HAP-1 (cell line): Measurements from ENCODE around the gene TRIM46.
"Not testable (repeated sequence)": the region's sequence is repeated elsewhere in the genome, so short reads cannot be mapped to it uniquely, and the experiment has no call there.

Experiments
- DNase-seq, 2 experiments: peaks; one replicate each; pipeline ENCODE4 v3.0.0-alpha.2; 2016 to 2020; ENCODE audit warnings: low spot score in 2 of 2
- H3K27me3 ChIP-seq: fragments of 250-450 bp; sonication (Bioruptor Pico); 2 replicates; pipeline ENCODE4 v1.5.1; 2020; ENCODE audit warnings: low read depth, mild to moderate bottlenecking, moderate library complexity
- H3K36me3 ChIP-seq: fragments of 250-450 bp; sonication (Bioruptor Pico); replicated peaks from 2 replicates; pipeline ENCODE4 v1.5.1; 2020; ENCODE audit warnings: mild to moderate bottlenecking
- H3K4me1 ChIP-seq: fragments of 250-450 bp; sonication (Bioruptor Pico); 2 replicates; pipeline ENCODE4 v1.5.1; 2020; ENCODE audit warnings: mild to moderate bottlenecking
- H3K4me3 ChIP-seq: fragments of 250-450 bp; sonication (Bioruptor Pico); 2 replicates; pipeline ENCODE4 v1.5.1; 2020; ENCODE audit warnings: mild to moderate bottlenecking, moderate library complexity
- H3K9me3 ChIP-seq: fragments of 250-450 bp; sonication (Bioruptor Pico); 2 replicates; pipeline ENCODE4 v1.5.1; 2020; ENCODE audit warnings: mild to moderate bottlenecking, moderate library complexity
- in situ Hi-C: fragments of 300-500 bp; cut with MboI; formaldehyde crosslinking; loops from 3 replicates; pipeline ENCODE4 v1.14.3; 2020; ENCODE audit warnings: low sequenced_read_pairs, inconsistent platforms, mixed read lengths

TRIM46 gene

DNA sequence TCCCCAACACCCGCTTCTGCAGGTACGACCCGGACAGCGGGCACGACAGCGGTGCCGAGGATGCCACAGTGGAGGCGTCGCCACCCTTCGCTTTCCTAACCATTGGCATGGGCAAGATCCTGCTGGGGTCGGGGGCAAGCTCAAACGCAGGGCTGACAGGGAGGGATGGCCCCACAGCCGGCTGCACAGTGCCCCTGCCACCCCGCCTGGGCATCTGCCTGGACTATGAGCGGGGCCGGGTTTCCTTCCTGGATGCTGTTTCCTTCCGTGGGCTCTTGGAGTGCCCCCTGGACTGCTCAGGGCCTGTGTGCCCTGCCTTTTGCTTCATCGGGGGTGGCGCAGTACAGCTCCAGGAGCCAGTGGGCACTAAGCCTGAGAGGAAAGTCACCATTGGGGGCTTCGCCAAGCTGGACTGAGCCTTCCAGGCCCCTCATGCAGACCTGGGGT is 10.1 kb downstream of the TRIM46 start:
- no peak overlapping the region for H3K4me3 ChIP-seq
- in situ Hi-C loops, result no loop called here
- H3K4me1 ChIP-seq, result no peaks in the 10 kb centered on the region
- H3K9me3 ChIP-seq, result no peaks in the 10 kb centered on the region
- peaks cover 5% of the 10 kb centered on the region for H3K27me3 ChIP-seq
- H3K36me3 ChIP-seq, result no peaks in the 10 kb centered on the region
- no peak for DNase-seq

GRCh38 chr1:155184351-155184811 is 10.7 kb downstream of the TRIM46 start:
- Histone ChIP-seq H3K4me3 (no peak overlapping the region), H3K4me1 (no peaks in the 10 kb centered on the region), H3K27me3 (peaks cover 5% of the 10 kb centered on the region), H3K36me3 (no peaks in the 10 kb centered on the region), H3K9me3 (no peaks in the 10 kb centered on the region)
- no peak for DNase-seq
- in situ Hi-C loops, result no loop called here

DNA sequence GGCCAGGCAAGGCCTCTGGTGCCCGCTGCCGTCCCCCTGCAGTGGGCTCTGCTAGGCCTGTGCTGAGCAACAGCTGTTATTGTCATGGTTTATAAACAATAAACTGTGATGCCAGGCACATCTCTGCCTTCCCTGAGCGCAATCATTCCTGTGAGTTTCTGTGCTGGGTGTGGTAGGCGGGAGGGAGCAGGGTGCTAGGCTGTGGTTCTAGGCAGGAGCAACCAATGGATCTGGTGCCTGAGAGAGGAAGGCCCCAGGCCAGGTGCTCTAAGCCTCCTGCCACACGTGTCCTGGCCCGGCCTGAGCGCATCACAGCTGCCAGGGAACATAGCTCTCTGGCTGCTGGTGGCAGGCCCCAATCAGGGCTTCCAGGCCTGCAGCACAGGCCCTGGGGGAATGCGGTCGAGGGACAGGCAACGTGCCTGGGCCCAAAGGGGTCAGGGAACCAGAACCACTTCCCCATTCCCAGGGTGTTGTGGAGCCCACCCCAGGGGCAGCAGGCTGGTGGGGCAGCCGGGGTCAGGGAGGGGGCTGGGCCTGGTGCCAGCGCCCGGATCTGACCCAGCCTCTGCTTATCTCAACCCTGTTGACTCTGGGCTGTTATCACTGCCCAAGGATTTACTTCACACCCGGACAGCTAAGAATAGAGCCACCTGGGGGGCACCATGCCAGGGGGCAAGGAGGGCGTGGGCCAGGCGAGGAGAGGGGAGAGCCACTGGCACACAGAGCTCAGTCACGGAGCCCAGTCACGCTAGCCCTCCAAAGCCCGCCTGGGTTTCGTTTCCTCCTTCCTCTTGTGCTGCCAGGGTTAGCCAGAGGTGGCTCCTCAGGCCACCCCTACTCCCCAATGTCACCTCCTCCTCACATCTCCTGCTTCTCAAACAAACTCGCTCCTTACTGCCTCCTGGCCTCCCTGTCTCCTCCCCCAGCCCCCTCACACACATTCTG is 11.5 kb downstream of the TRIM46 start:
- Histone ChIP-seq H3K9me3 (no peaks in the 10 kb centered on the region), H3K27me3 (peaks cover 5% of the 10 kb centered on the region), H3K36me3 (no peaks in the 10 kb centered on the region), H3K4me3 (no peak overlapping the region), H3K4me1 (no peaks in the 10 kb centered on the region)
- in situ Hi-C loops, result no loop called here
- peak in 1 of 2 experiments; percentile 8 for DNase-seq

DNA sequence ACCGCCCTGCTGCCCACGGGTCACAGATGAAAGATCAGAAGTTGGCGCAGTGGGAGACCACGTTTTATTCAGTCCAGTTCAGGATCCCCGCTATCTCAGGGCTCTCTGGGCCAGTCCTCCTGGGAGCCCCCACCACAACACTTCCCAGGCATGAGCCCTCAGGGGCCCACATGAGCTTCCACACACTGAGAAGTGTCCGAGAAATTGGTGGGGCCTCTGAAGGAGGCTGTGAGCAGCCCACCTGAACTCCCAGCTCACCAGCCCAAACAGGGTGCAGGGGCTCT is 12.1 kb downstream of the TRIM46 start:
- in situ Hi-C loops, result no loop called here
- Histone ChIP-seq H3K9me3 (no peaks in the 10 kb centered on the region), H3K36me3 (no peaks in the 10 kb centered on the region), H3K27me3 (peaks cover 5% of the 10 kb centered on the region), H3K4me3 (no peak overlapping the region), H3K4me1 (no peaks in the 10 kb centered on the region)
- no peak for DNase-seq

DNA sequence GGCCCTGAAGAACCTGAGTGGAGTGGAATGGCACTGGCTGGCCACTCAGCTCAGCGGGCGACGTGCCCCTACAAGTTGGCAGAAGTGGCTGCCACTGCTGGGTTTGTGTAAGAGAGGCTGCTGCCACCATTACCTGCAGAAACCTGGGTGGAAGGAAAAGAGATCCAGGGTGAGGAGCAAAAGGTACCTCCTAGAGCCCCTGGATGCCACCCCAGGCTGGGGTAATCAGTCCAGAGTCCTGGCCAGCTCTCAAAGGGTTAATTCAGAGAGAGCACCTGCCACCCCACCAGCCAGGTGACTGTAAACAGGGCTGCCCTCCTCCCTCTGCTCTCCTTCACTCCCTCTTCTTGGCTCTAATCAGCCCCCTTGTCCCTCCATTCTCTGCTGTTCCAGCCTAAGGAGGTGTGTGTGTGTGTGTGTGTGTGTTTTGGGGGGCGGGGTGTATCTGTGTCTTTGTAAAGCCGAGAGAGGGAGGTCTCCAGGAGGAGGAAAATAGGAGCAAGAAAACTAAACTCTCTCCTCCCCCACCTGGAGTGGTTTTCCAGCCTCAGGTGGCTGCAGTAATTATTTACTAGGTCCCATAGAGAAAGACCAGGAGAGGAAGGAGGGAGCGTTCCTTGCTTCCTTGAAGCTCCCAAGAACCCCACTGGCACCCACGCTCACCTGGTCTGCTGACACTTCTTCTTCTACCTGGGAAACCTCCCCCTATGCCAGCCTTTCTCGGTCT is 12.6 kb downstream of the TRIM46 start:
- Histone ChIP-seq H3K27me3 (peaks cover 5% of the 10 kb centered on the region), H3K9me3 (no peaks in the 10 kb centered on the region), H3K36me3 (no peaks in the 10 kb centered on the region), H3K4me3 (no peak overlapping the region), H3K4me1 (no peaks in the 10 kb centered on the region)
- no peak for DNase-seq
- in situ Hi-C loops, result no loop called here

- in situ Hi-C loops, result no loop called here
Observed at GRCh38 chr1:155186794-155187455, 13.3 kb downstream of the TRIM46 start.

DNA sequence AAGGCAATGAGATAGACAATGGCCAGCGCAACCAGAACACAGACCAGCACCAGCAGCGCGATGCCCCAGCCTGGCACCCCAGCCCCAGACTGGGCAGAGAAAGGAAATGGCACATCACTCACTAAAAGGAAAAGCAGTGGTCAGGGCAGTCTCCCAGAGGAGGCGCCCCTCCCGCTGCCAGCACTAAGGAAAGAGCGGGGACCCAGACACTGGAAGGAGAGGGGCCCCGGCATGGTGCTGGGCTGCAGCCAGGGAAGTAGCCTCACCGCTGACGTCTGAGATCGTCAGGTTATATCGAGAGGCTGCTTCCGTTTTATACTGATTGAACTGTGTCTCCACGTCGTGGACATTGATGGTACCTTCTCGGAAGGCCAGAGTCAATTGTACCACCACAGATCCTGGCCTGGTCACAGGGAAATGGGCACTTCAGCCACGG is 13.8 kb downstream of the TRIM46 start:
- in situ Hi-C loops, result no loop called here

More at GRCh38 chr1:155186794-155187455, 13.3 kb downstream of the TRIM46 start:
- Histone ChIP-seq H3K4me1 (no peaks in the 10 kb centered on the region), H3K36me3 (no peaks in the 10 kb centered on the region), H3K27me3 (peaks cover 5% of the 10 kb centered on the region), H3K9me3 (no peaks in the 10 kb centered on the region), H3K4me3 (no peak overlapping the region)
- DNase-seq, result no peak

DNA sequence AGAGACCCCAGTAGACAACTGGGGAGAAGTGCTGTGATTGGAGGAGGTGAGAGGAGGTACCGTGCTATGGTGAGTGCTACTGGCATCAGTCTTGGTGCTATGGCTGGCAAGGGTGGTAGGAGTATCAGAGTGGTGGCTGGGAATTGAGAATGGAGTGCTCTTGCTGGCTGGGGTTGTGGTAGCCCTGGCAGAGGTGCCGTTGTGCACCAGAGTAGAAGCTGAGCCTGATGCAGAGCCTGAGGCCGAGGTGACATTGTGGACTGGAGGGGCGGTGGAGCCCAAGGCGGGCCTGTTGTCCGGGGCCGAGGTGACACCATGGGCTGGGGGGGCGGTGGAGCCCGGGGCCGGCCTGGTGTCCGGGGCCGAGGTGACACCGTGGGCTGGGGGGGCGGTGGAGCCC is 14.6 kb downstream of the TRIM46 start:
- in situ Hi-C loops, result no loop called here
- DNase-seq, result no peak
- peaks cover 3% of the 10 kb centered on the region for H3K27me3 ChIP-seq

More for the DNA sequence above, 13.8 kb downstream of the TRIM46 start:
- H3K27me3 ChIP-seq, result peaks cover 5% of the 10 kb centered on the region
- no peak overlapping the region for H3K4me3 ChIP-seq
- no peak for DNase-seq
- no peaks in the 10 kb centered on the region for H3K36me3 ChIP-seq
- H3K9me3 ChIP-seq, result no peaks in the 10 kb centered on the region
- H3K4me1 ChIP-seq, result no peaks in the 10 kb centered on the region

DNA sequence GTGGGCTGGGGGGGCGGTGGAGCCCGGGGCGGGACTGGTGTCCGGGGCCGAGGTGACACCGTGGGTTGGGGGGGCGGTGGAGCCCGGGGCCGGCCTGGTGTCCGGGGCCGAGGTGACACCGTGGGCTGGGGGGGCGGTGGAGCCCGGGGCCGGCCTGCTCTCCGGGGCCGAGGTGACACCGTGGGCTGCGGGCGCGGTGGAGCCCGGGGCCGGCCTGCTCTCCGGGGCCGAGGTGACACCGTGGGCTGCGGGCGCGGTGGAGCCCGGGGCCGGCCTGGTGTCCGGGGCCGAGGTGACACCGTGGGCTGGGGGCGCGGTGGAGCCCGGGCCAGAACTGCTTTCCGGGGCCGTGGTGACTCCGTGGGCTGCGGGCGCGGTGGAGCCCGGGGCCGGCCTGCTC is 16.3 kb downstream of the TRIM46 start:
- peaks cover 13% of the 10 kb centered on the region for H3K4me1 ChIP-seq
- H3K36me3 ChIP-seq, H3K4me3 ChIP-seq, DNase-seq, in situ Hi-C loops, H3K27me3 ChIP-seq, H3K9me3 ChIP-seq: not testable (repeated sequence)

More for the DNA sequence above, 14.6 kb downstream of the TRIM46 start:
- Histone ChIP-seq H3K9me3 (no peaks in the 10 kb centered on the region), H3K36me3 (no peaks in the 10 kb centered on the region), H3K4me1 (peaks cover 4% of the 10 kb centered on the region), H3K4me3 (no peak overlapping the region)

DNA sequence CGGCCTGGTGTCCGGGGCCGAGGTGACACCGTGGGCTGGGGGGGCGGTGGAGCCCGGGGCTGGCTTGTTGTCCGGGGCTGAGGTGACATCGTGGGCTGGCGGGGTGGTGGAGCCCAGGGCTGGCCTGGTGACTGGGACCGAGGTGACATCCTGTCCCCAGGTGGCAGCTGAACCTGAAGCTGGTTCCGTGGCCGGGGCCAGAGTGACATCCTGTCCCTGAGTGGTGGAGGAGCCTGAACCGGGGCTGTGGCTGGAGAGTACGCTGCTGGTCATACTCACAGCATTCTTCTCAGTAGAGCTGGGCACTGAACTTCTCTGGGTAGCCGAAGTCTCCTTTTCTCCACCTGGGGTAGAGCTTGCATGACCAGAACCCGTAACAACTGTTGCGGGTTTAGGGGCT is 18.3 kb downstream of the TRIM46 start:
- no peak overlapping the region for H3K4me3 ChIP-seq
- DNase-seq, result no peak
- H3K36me3 ChIP-seq, result peaks cover 6% of the 10 kb centered on the region
- H3K27me3 ChIP-seq, result no peaks in the 10 kb centered on the region
- H3K4me1 ChIP-seq, result peaks cover 18% of the 10 kb centered on the region
- in situ Hi-C loops, result no loop called here
- no peaks in the 10 kb centered on the region for H3K9me3 ChIP-seq

- no peaks in the 10 kb centered on the region for H3K9me3 ChIP-seq
- no peak for DNase-seq
- H3K36me3 ChIP-seq, result peaks cover 13% of the 10 kb centered on the region
- H3K27me3 ChIP-seq, result no peaks in the 10 kb centered on the region
- peak overlapping the region; percentile 49 for H3K4me3 ChIP-seq
- in situ Hi-C loops, result no loop called here
- H3K4me1 ChIP-seq, result peaks cover 22% of the 10 kb centered on the region
Observed at GRCh38 chr1:155192346-155193274, 19.0 kb downstream of the TRIM46 start.

- Histone ChIP-seq H3K36me3 (peaks cover 21% of the 10 kb centered on the region), H3K4me1 (peaks cover 22% of the 10 kb centered on the region), H3K9me3 (no peaks in the 10 kb centered on the region), H3K4me3 (peak overlapping the region; percentile 49), H3K27me3 (no peaks in the 10 kb centered on the region)
- in situ Hi-C loops, result no loop called here
- peak; percentile 81 to 95 for DNase-seq
Observed at GRCh38 chr1:155193275-155193990, 19.8 kb downstream of the TRIM46 start.

DNA sequence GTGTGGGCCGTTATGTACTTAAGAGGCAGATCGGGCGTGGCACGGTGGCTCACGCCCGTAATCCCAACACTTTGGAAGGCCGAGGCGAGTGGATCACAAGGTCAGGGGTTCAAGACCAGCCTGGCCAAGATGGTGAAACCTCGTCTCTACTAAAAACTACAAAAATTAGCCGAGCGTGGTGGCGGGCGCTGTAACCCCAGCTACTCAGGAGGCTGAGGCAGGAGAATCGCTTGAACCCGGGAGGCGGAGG is 20.3 kb downstream of the TRIM46 start:
- not testable (repeated sequence) for H3K27me3 ChIP-seq, H3K9me3 ChIP-seq

More for the DNA sequence above, 20.3 kb downstream of the TRIM46 start:
- Histone ChIP-seq H3K4me1 (peaks cover 22% of the 10 kb centered on the region), H3K36me3 (peaks cover 26% of the 10 kb centered on the region), H3K4me3 (peak overlapping the region; percentile 49)
- in situ Hi-C loops, DNase-seq: not testable (repeated sequence)
